ENCODE data around the gene NEDD4L.

The NEDD4L gene

GRCh38 chr18:58209326-58209725, 165.3 kb downstream of the NEDD4L start:
- no peak overlapping the region for H3K4me3 ChIP-seq (ENCODE audit: low read depth, low read length)
- no peak for TF ChIP-seq POLR2A (IDR thresholded peaks at IDR 0.05; ENCODE audit: extremely low read depth, insufficient read length)
- TF ChIP-seq MYC (IDR thresholded peaks at IDR 0.05; ENCODE audit: low read depth, low read length) = no peak
- no peak for TF ChIP-seq MAX (IDR thresholded peaks at IDR 0.05; ENCODE audit: low read depth, low read length)
- no peak for TF ChIP-seq CTCF (IDR thresholded peaks at IDR 0.05; ENCODE audit: low read depth, low read length)
- no peak for DNase-seq (ENCODE audit: low read depth)

- DNase-seq (ENCODE audit: low read depth) = no peak
- TF ChIP-seq MAX (IDR thresholded peaks at IDR 0.05; ENCODE audit: low read depth, low read length) (no peak), MYC (IDR thresholded peaks at IDR 0.05; ENCODE audit: low read depth, low read length) (no peak), POLR2A (IDR thresholded peaks at IDR 0.05; ENCODE audit: extremely low read depth, insufficient read length) (no peak), CTCF (IDR thresholded peaks at IDR 0.05; ENCODE audit: low read depth, low read length) (no peak)
Measured at GRCh38 chr18:58211510-58211909, 167.5 kb downstream of the NEDD4L start.

GRCh38 chr18:58212274-58212673, 168.2 kb downstream of the NEDD4L start:
- no peak for DNase-seq (ENCODE audit: low read depth)
- TF ChIP-seq POLR2A (IDR thresholded peaks at IDR 0.05; ENCODE audit: extremely low read depth, insufficient read length) (no peak), MAX (IDR thresholded peaks at IDR 0.05; ENCODE audit: low read depth, low read length) (no peak), CTCF (IDR thresholded peaks at IDR 0.05; ENCODE audit: low read depth, low read length) (no peak)
- no peak overlapping the region for H3K4me3 ChIP-seq (ENCODE audit: low read depth, low read length)

More at GRCh38 chr18:58211510-58211909, 167.5 kb downstream of the NEDD4L start:
- H3K4me3 ChIP-seq (ENCODE audit: low read depth, low read length) = no peak overlapping the region

- DNase-seq (ENCODE audit: low read depth) = peak; percentile 42
- TF ChIP-seq POLR2A (IDR thresholded peaks at IDR 0.05; ENCODE audit: extremely low read depth, insufficient read length) (no peak), MAX (IDR thresholded peaks at IDR 0.05; ENCODE audit: low read depth, low read length) (no peak), CTCF (IDR thresholded peaks at IDR 0.05; ENCODE audit: low read depth, low read length) (no peak), MYC (IDR thresholded peaks at IDR 0.05; ENCODE audit: low read depth, low read length) (no peak)
- no peak overlapping the region for H3K4me3 ChIP-seq (ENCODE audit: low read depth, low read length)
Measured at GRCh38 chr18:58213440-58213839, 169.4 kb downstream of the NEDD4L start.

- DNase-seq (ENCODE audit: low read depth) = no peak
- no peak overlapping the region for H3K4me3 ChIP-seq (ENCODE audit: low read depth, low read length)
- no peak for TF ChIP-seq MYC (IDR thresholded peaks at IDR 0.05; ENCODE audit: low read depth, low read length)
- TF ChIP-seq MAX (IDR thresholded peaks at IDR 0.05; ENCODE audit: low read depth, low read length) = no peak
- no peak for TF ChIP-seq CTCF (IDR thresholded peaks at IDR 0.05; ENCODE audit: low read depth, low read length)
- no peak for TF ChIP-seq POLR2A (IDR thresholded peaks at IDR 0.05; ENCODE audit: extremely low read depth, insufficient read length)
Measured at GRCh38 chr18:58215011-58215410, 171.0 kb downstream of the NEDD4L start.

GRCh38 chr18:58216071-58216481, 172.1 kb downstream of the NEDD4L start:
- no peak overlapping the region for H3K4me3 ChIP-seq (ENCODE audit: low read depth, low read length)
- no peak for DNase-seq (ENCODE audit: low read depth)

More at GRCh38 chr18:58216071-58216481, 172.1 kb downstream of the NEDD4L start:
- TF ChIP-seq MAX (IDR thresholded peaks at IDR 0.05; ENCODE audit: low read depth, low read length) (no peak), CTCF (IDR thresholded peaks at IDR 0.05; ENCODE audit: low read depth, low read length) (no peak), MYC (IDR thresholded peaks at IDR 0.05; ENCODE audit: low read depth, low read length) (no peak), POLR2A (IDR thresholded peaks at IDR 0.05; ENCODE audit: extremely low read depth, insufficient read length) (no peak)
